Measurements from ENCODE around the gene MPZL1. TPM values are rescaled to one million over a fixed set of nuclear protein-coding genes. Genes with fewer than 3 reads are reported as not detected.

The MPZL1 gene
- polyA plus RNA-seq, 3 donors: 23.1 to 63.6 (median 61.8) TPM

- H3K36me3 Mint-ChIP-seq: peaks cover 91 to 100% of the 10 kb centered on the region in 2 donors
- Histone ChIP-seq H3K9ac (ENCODE audit: insufficient read depth, low read length, poor library complexity, severe bottlenecking) (no peak overlapping the region), H2AFZ (ENCODE audit: insufficient read depth, low read depth, low read length, poor library complexity, severe bottlenecking) (no peak overlapping the region), H3K4me2 (replicated peaks; ENCODE audit: extremely low read depth, low read length, poor library complexity, severe bottlenecking) (no peak overlapping the region), H4K20me1 (ENCODE audit: insufficient read depth, low read length) (peaks cover 100% of the 10 kb centered on the region), H3K79me2 (ENCODE audit: insufficient read depth, low read length) (peaks cover 94% of the 10 kb centered on the region), H3K27ac (ENCODE audit: low read depth in 1 of 2, low read length in 2 of 2) (peak overlapping the region in 1 of 2 donors; percentile 73), H3K36me3 (replicated peaks in 1 of 2; ENCODE audit: control insufficient read depth in 1 of 2, insufficient read depth in 2 of 2, low read length in 2 of 2) (peaks cover 97 to 99% of the 10 kb centered on the region in 2 donors), H3K27me3 (ENCODE audit: control insufficient read depth in 2 of 2, insufficient read depth in 2 of 2, low read length in 2 of 2) (no peaks in the 10 kb centered on the region), H3K4me3 (replicated peaks in 1 of 3; ENCODE audit: low read depth in 2 of 3, low read length in 3 of 3) (no peak overlapping the region), H3K9me3 (replicated peaks in 1 of 2; ENCODE audit: control insufficient read depth in 1 of 2, insufficient read depth in 1 of 2, low read length in 2 of 2) (no peaks in the 10 kb centered on the region), H3K4me1 (ENCODE audit: control insufficient read depth in 1 of 2, insufficient read depth in 2 of 2, low read length in 2 of 2) (peaks cover 16 to 29% of the 10 kb centered on the region in 2 donors)
- H3K9me3 Mint-ChIP-seq: no peaks in the 10 kb centered on the region
- no peak overlapping the region for H3K4me3 Mint-ChIP-seq
- no peaks in the 10 kb centered on the region for H3K27me3 Mint-ChIP-seq (ENCODE audit: low read depth in 3 of 3)
- no peak for TF ChIP-seq CTCF (IDR thresholded peaks at IDR 0.05)
- 78% methylated on average over 5 of the region's 7 CpGs for WGBS (ENCODE audit: insufficient coverage)
- H3K4me1 Mint-ChIP-seq: peaks cover 40% of the 10 kb centered on the region
- peak overlapping the region in 5 of 7 donors; percentile 6 to 89 (median 71) for H3K27ac Mint-ChIP-seq
- intact Hi-C loops (cut with micrococcal nuclease): loop anchor here in 1 of 2 donors (10.0 kb wide), 1 partner anchor 629 kb away; no protein-coding TSS in a partner anchor
- no peak for DNase-seq
Measured at GRCh38 chr1:167693425-167694045, 28.2 kb upstream of the MPZL1 start.

- Histone ChIP-seq H3K4me1 (ENCODE audit: control insufficient read depth in 1 of 2, insufficient read depth in 2 of 2, low read length in 2 of 2) (peaks cover 5 to 18% of the 10 kb centered on the region in 2 donors), H3K79me2 (ENCODE audit: insufficient read depth, low read length) (peaks cover 94% of the 10 kb centered on the region), H3K36me3 (replicated peaks in 1 of 2; ENCODE audit: control insufficient read depth in 1 of 2, insufficient read depth in 2 of 2, low read length in 2 of 2) (peaks cover 97 to 100% of the 10 kb centered on the region in 2 donors), H3K27ac (ENCODE audit: low read depth in 1 of 2, low read length in 2 of 2) (peak overlapping the region in 1 of 2 donors; percentile 73), H3K4me2 (replicated peaks; ENCODE audit: extremely low read depth, low read length, poor library complexity, severe bottlenecking) (no peak overlapping the region), H2AFZ (ENCODE audit: insufficient read depth, low read depth, low read length, poor library complexity, severe bottlenecking) (no peak overlapping the region), H3K9me3 (replicated peaks in 1 of 2; ENCODE audit: control insufficient read depth in 1 of 2, insufficient read depth in 1 of 2, low read length in 2 of 2) (no peaks in the 10 kb centered on the region), H4K20me1 (ENCODE audit: insufficient read depth, low read length) (peaks cover 100% of the 10 kb centered on the region), H3K27me3 (ENCODE audit: control insufficient read depth in 2 of 2, insufficient read depth in 2 of 2, low read length in 2 of 2) (no peaks in the 10 kb centered on the region), H3K9ac (ENCODE audit: insufficient read depth, low read length, poor library complexity, severe bottlenecking) (no peak overlapping the region), H3K4me3 (replicated peaks in 1 of 3; ENCODE audit: low read depth in 2 of 3, low read length in 3 of 3) (no peak overlapping the region)
- DNase-seq: no peak
- Mint-ChIP-seq H3K36me3 (peaks cover 94 to 100% of the 10 kb centered on the region in 2 donors), H3K27ac (peak overlapping the region; percentile 9 to 78 (median 48)), H3K4me3 (no peak overlapping the region), H3K9me3 (no peaks in the 10 kb centered on the region), H3K27me3 (ENCODE audit: low read depth in 3 of 3) (no peaks in the 10 kb centered on the region), H3K4me1 (peaks cover 29% of the 10 kb centered on the region)
- 90% methylated on average over 1 of the region's 2 CpGs for WGBS (ENCODE audit: insufficient coverage)
- intact Hi-C loops (cut with micrococcal nuclease): loop anchor here in 1 of 2 donors (10.0 kb wide), 1 partner anchor 630 kb away; no protein-coding TSS in a partner anchor
- no peak for TF ChIP-seq CTCF (IDR thresholded peaks at IDR 0.05)
Measured at GRCh38 chr1:167694691-167695090, 27.1 kb upstream of the MPZL1 start.
